COLO668 (cell line): ENCODE data around the gene HMX1.

Experiments used
- DNase-seq: peaks from one replicate; lab custom pipeline; 2025; ENCODE audit not compliant: unreplicated experiment; lab: John Stamatoyannopoulos, UW

HMX1 gene

DNA sequence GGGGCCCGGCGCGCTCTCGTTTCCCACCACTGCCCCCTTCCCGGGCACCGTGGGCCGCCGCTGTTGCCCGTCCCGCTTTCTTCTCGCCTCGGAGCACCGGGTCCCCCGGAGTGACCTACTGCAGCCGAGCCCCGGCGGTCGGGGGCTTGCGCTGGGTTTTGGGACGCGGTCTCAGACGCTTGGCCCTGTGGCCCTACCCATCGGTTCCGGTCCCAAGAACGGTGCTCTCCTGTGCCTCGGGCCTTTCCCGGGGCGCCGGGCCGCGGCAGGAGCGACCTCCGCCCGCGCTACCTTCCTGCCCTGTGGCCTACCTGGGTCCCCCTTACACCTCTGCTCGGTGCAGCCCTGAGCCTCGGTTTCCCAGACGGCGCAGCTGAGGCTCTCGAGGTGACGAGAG is 21.6 kb upstream of the HMX1 start:
- DNase-seq, result no peak

- no peak for DNase-seq
These were observed 21.1 kb upstream of the HMX1 start for GRCh38 chr4:8892556-8893226.

GRCh38 chr4:8891646-8892555 is 20.3 kb upstream of the HMX1 start:
- DNase-seq, result no peak

- no peak for DNase-seq
These were observed 19.6 kb upstream of the HMX1 start for GRCh38 chr4:8891255-8891645.

- DNase-seq, result no peak
These were observed 17.2 kb upstream of the HMX1 start for GRCh38 chr4:8888856-8889255.

DNA sequence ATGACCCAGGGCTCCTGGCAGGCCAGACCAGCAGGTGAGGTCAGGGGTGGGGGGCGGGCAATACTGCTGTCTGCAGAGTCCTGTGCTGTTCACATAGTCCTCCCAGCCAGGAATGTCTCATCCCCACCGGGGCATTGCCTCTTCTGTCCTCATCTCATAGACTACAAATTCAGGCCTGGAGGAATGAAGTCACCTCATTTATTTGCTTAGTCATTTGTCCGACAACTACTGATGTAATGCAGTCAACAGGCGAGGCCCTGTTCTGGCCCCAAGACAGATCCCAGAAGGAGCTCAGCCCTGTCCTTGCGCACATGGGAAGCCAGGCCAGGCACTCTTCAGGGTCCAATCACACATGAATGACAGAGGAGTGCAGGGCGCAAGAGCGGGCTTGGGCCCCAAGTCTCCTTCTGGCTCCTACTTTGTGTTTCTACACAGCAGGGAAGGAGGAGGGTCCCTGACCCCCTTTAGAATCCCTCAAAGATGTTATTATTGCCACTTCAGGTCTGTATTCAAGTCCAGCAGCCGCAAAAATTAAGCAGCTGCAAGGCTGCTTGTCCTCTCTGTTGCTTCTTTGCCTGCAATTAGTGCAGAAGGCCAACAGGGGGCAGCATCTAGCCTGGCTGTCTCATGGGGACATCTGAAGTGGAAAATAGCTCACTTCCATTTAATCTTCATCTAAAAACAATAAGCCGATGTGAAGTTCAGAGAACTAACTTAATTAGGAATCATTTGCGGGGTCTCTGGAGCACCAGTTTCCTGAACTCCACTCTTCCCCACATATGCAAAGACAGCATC is 15.2 kb upstream of the HMX1 start:
- DNase-seq, result no peak

DNA sequence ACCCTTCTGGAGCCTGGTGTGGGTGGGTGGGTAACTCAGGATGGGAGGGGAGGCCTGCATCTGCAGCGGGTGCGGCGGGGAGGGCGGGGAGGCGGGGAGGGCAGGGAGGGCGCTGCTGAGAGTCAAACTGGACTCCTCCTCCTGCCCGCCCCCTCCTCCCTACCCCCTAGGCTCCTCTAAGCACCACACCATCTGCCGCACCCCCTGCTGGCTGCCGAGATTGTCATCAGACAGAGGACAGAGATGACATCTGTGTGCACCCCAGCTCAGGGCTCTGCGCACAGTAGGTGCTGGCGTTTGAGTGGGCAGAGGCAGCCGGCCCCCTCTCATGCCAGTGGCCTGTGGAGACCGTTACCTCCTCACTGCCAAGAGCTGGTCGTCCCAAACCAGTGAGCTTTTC is 10.6 kb upstream of the HMX1 start:
- DNase-seq, result no peak

DNA sequence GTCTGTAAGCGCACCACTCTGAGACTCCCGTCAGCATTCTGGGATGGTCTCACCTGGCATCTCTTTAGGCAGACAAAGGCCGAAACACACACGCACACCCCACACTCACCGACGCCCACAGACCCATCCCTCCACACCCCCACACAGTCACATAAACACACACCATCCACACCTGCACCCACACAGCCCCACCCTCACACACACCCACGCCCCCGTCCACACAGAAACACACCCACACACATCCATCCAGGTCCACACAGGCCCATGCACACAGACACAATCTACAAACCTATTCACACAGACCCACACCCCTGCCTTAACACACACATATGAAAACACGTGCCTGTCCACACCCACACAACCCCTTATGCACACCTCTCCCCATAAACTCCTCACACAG is 9.2 kb upstream of the HMX1 start:
- DNase-seq, result no peak

GRCh38 chr4:8879574-8879973 is 7.9 kb upstream of the HMX1 start:
- no peak for DNase-seq

- no peak for DNase-seq
These were observed 6.8 kb upstream of the HMX1 start for GRCh38 chr4:8878421-8878820.

- no peak for DNase-seq
These were observed 6.1 kb upstream of the HMX1 start for GRCh38 chr4:8877780-8878040.

DNA sequence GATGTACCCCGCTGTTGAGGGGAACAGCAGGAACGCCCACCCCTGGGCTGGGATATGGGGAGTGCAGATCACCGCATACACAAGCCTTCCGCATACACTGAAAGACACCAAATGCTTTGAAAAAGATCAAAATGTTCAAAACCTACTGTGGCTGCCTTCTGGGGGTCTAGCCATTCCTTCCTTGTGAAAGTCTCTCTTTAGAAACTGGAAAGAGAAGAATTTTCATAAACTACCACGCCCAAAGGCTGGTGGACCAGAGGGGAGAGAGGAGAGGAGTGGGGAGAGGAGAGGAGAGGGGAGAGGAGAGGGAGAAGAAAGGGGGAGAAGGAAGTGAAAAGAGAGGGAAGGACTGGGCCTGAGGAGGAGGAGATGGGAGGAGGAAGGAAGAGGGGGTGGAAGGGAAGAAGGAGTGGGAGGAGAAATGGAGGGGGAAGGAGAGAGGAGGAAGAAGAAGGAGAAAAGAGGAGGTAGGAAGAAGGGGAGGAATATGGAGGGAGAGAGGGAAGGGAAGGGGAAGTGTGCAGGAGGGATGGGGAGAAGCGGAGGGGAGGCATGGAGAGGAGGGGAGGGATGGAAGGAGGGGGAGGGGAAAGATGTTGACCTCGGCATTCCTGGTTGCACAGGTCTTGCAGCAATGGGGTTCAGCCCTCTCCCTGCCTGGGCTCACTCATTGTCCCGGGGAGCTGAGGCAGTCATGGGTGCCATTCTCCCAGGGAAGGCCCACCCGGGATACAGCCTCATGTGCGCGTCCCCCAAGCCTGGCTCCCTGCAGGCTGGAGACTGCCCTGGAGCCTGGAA is 5.5 kb upstream of the HMX1 start:
- no peak for DNase-seq

GRCh38 chr4:8874896-8875680 is 3.4 kb upstream of the HMX1 start:
- DNase-seq, result no peak

- DNase-seq, result no peak
These were observed 2.6 kb upstream of the HMX1 start for GRCh38 chr4:8874003-8874895.

GRCh38 chr4:8872402-8873291 is 1.0 kb upstream of the HMX1 start:
- DNase-seq, result no peak

DNA sequence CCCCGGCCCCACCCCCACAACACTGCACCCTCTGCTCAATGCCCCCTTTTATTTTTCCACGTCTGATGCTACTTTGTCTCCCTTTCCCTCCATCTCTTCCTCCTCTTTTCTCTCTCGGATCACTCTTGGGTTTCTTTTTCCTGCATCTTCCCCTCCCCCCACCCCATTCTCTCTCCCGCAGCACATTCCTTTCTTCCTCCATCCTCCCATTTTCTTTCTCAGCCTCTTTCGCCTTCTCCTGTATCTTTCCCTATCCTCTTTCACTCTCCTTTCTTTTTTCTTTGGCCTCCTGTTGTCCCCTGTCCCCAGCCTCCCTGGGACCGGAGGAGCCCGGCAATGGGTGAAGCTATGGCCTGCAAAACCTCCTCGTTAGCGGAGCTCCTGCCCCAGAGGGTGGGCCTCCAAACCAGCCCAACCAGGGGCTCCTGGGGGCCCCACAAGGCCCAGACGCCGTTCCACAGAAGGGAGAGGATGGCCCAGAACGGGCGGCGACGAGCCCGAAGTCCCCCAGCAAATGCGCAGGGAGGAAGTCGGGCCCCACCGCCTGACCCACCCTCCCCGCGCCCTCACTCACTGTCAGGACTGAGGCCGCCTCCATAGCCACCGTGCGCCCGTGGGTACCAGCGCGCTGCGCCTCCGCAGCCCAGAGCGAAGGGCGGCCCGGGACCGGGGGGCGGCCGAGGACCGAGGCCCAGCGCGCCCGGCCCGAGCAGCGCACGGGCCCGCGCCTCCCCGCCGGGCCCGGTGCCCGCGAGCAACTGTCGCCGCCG is 807 bp downstream of the HMX1 start:
- no peak for DNase-seq

DNA sequence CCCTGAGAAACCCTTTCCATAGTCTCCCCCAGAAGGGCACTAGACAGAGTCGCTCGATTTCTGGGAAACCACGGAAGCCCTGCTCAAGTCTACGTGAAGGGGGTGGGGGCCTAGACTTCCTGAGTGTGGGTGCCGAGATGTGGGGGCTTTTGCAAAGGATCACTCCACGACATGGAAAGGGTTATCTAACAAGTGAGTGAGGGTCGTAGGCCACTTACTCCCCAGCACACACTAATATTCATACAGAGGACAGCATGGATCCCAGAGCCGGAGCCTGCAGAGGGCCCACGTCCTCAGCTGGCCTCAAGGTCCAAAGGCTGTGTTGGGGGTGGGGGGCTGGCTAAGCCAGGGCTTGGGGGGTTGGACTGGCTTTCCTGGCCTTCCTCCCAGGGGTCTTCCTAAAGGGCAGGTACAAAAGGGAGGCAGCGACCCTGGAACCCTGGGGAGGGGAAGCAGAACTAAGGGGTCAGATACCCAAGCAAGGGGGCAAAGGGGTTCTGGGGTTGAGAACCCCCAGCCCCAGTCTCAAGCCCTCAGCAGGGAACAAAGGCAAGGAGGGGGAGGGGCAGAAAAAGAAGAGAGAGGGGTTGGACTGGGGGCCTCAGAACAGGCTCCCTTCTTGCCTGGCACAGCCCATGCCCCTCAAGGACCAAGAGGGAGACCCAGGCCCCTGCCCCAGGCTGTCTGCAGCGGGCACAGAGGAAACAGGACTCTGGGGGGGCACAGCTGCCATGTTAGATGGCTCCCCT is 1.6 kb downstream of the HMX1 start:
- DNase-seq, result no peak
